ENCODE data around the gene KCNF1. TPM values are rescaled to one million over a fixed set of nuclear protein-coding genes. Genes with fewer than 3 reads are reported as not detected.

Gene KCNF1
- total RNA-seq, 1 donor from 2014 or later, result 8.4 TPM

DNA sequence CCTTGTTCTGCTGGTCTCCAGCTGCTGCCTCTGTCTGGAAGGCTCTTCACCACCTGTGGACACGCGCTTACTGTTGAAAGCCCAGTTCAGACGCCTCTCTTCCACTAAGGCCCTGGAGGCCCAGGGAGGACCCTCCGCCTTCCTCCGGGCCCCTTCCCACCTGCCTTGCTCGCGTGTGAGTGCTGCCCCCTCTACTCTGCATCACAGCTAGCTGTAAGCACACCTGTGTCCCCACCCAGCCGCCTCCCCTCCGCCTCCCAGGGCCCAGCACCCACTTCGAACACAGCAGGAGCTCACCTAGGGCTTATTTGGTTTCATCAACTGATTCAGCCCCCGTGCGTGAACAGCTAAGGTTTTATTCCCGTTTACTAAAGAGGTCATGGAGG lies 49.7 kb downstream of the KCNF1 start:
- H3K9me3 Mint-ChIP-seq (ENCODE audit: unreplicated experiment), result no peaks in the 10 kb centered on the region
- H3K4me1 Mint-ChIP-seq (ENCODE audit: unreplicated experiment), result peaks cover 13% of the 10 kb centered on the region
- TF ChIP-seq, protein P1, sequence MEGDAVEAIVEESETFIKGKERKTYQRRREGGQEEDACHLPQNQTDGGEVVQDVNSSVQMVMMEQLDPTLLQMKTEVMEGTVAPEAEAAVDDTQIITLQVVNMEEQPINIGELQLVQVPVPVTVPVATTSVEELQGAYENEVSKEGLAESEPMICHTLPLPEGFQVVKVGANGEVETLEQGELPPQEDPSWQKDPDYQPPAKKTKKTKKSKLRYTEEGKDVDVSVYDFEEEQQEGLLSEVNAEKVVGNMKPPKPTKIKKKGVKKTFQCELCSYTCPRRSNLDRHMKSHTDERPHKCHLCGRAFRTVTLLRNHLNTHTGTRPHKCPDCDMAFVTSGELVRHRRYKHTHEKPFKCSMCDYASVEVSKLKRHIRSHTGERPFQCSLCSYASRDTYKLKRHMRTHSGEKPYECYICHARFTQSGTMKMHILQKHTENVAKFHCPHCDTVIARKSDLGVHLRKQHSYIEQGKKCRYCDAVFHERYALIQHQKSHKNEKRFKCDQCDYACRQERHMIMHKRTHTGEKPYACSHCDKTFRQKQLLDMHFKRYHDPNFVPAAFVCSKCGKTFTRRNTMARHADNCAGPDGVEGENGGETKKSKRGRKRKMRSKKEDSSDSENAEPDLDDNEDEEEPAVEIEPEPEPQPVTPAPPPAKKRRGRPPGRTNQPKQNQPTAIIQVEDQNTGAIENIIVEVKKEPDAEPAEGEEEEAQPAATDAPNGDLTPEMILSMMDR (IDR thresholded peaks at IDR 0.05; ENCODE audit: unreplicated experiment), result no peak
- DNase-seq (ENCODE audit: low spot score), result no peak
- peaks cover 6% of the 10 kb centered on the region for H3K27me3 Mint-ChIP-seq (ENCODE audit: unreplicated experiment)
- H3K4me3 Mint-ChIP-seq (ENCODE audit: unreplicated experiment), result no peak overlapping the region
- H3K36me3 Mint-ChIP-seq (ENCODE audit: low read depth, unreplicated experiment), result no peaks in the 10 kb centered on the region
- H3K27ac Mint-ChIP-seq (ENCODE audit: unreplicated experiment), result no peak overlapping the region

DNA sequence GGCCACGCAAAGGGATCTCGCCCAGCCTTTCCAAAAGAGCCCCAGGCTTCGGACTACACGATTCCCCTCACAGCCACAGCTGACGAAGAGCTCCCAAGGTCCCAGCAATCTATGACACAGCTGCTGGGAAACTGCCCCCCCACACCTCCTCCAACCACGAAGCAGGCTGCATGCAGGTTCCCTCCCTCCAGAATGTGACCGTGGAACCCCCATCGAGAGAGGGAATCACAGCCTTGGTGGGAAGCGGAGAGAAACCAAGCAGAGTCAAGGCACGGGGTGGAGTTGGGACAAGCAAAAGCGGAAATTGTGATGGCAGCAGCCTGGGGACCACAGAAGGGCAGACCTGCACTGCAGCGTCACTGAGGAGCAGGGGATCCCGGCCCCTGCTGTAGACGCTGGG lies 50.3 kb downstream of the KCNF1 start:
- H3K4me1 Mint-ChIP-seq (ENCODE audit: unreplicated experiment), result peaks cover 13% of the 10 kb centered on the region

DNA sequence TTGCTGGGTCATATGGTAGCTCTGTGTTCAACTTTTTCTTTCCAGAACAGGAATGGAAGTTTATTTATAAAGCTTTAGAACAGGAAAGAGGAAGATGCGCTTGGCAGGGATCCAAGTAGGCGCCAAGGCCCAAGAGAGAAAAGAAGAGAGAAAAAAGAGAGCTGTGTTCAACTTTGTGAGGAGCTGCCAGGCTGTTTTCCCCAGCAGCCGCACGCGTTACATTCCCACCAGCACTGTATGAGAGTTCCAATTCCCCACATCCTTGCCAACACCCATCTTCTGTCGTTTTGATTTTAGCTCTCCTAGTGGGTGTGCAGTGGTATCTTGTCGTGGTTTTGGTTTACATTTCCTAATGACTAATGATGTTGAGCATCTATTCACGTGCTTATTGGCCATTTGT lies 51.4 kb downstream of the KCNF1 start:
- Mint-ChIP-seq H3K9me3 (ENCODE audit: unreplicated experiment) (no peaks in the 10 kb centered on the region), H3K4me1 (ENCODE audit: unreplicated experiment) (peaks cover 9% of the 10 kb centered on the region), H3K27me3 (ENCODE audit: unreplicated experiment) (peaks cover 5% of the 10 kb centered on the region), H3K36me3 (ENCODE audit: low read depth, unreplicated experiment) (no peaks in the 10 kb centered on the region), H3K27ac (ENCODE audit: unreplicated experiment) (no peak overlapping the region), H3K4me3 (ENCODE audit: unreplicated experiment) (no peak overlapping the region)
- TF ChIP-seq, protein P1 (IDR thresholded peaks at IDR 0.05; ENCODE audit: unreplicated experiment), result no peak
- DNase-seq (ENCODE audit: low spot score), result no peak

More for the DNA sequence above, 50.3 kb downstream of the KCNF1 start:
- Mint-ChIP-seq H3K4me3 (ENCODE audit: unreplicated experiment) (no peak overlapping the region), H3K36me3 (ENCODE audit: low read depth, unreplicated experiment) (no peaks in the 10 kb centered on the region), H3K9me3 (ENCODE audit: unreplicated experiment) (no peaks in the 10 kb centered on the region), H3K27me3 (ENCODE audit: unreplicated experiment) (peaks cover 4% of the 10 kb centered on the region), H3K27ac (ENCODE audit: unreplicated experiment) (no peak overlapping the region)
- TF ChIP-seq, protein P1 (IDR thresholded peaks at IDR 0.05; ENCODE audit: unreplicated experiment), result no peak
- DNase-seq (ENCODE audit: low spot score), result no peak

Other genes starting within 250 kb of the KCNF1 start
- gene NOL10, start 222.0 kb upstream of the KCNF1 start, total RNA-seq (ENCODE audit: unreplicated experiment), result 19.6 TPM
- gene ATP6V1C2, start 190.3 kb upstream of the KCNF1 start, total RNA-seq (ENCODE audit: unreplicated experiment), result not detected
- gene PDIA6, start 99.1 kb upstream of the KCNF1 start, total RNA-seq (ENCODE audit: unreplicated experiment), result 292 TPM
- 12.1 TPM for gene SLC66A3, start 243.5 kb downstream of the KCNF1 start, total RNA-seq (ENCODE audit: unreplicated experiment)

All from endothelial cell (in vitro differentiated cells).